PFSK-1 (cell line): Measurements from ENCODE around the gene TEDC2.

Experiments used
- POLR2AphosphoS5 ChIP-seq: IDR thresholded peaks from 2 replicates; pipeline ENCODE4 v1.6.1; 2012; ENCODE audit warnings: low read depth, mild to moderate bottlenecking, control low read depth, low read length, moderate library complexity
- SIN3A ChIP-seq: IDR thresholded peaks from 2 replicates; pipeline ENCODE4 v1.6.1; 2012; ENCODE audit warnings: mild to moderate bottlenecking, low read length, moderate library complexity, borderline replicate concordance; ENCODE audit not compliant: insufficient read depth

DNA sequence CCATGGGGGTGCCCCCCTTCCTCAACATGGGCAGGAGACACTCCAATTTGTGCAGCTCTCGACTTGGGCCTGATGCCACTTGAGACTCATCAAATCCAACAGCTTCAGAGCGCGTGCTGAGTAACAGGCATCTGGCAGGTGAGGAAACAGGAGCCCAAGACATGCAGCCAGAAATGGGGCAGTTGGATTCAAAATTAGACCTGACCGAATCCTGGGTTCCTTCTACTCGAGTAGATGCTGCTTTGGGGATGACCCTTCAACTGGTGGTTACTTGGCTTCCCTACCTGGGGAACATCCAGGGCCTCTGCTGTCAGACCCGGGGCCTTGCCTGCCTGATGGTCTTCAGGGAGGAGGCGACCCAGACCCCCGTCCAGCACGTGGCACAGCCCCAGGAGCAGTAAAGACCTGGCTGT is 10.7 kb downstream of the TEDC2 start:
- TF ChIP-seq POLR2AphosphoS5 (no peak), SIN3A (no peak)
